Choroid plexus epithelial cell (primary cell): ENCODE measurements around the gene IER5.
A peak's percentile ranks its signal among the peaks of the same experiment; 100 is the strongest.
"Not testable (repeated sequence)": the region's sequence is repeated elsewhere in the genome, so short reads cannot be mapped to it uniquely, and the experiment has no call there.

Experiments used
- DNase-seq: peaks from one replicate; pipeline ENCODE4 v3.0.0-alpha.2; 2010; ENCODE audit warnings: low read depth
- H3K4me3 ChIP-seq: 2 replicates; pipeline ENCODE4 v1.5.1; 2011; ENCODE audit warnings: low read depth, mild to moderate bottlenecking, control low read depth, low read length, moderate library complexity
- CTCF ChIP-seq: conservative IDR thresholded peaks from 2 replicates; pipeline ENCODE4 v1.5.1; 2011; ENCODE audit warnings: low read depth, mild to moderate bottlenecking, control low read depth, inconsistent platforms, low read length, moderate library complexity

Gene IER5

GRCh38 chr1:181088079-181089016, at the start of gene IER5:
Gene IER5, plus strand, starts transcription at chr1:181088700. Its CDS starts 203 bp downstream, at chr1:181088903.
- H3K4me3 ChIP-seq = peak within 1 kb of the TSS; percentile 89
- no peak for TF ChIP-seq CTCF
- peak; percentile 97 for DNase-seq

- no peak for TF ChIP-seq CTCF
- no peak for DNase-seq
- H3K4me3 ChIP-seq = no peak overlapping the region
Observed at GRCh38 chr1:181040284-181040865, 48.1 kb upstream of the IER5 start.

- no peak overlapping the region for H3K4me3 ChIP-seq
- peak; percentile 48 for DNase-seq
- TF ChIP-seq CTCF = no peak
Observed at GRCh38 chr1:181043025-181043888, 45.2 kb upstream of the IER5 start.

- TF ChIP-seq CTCF = no peak
- no peak overlapping the region for H3K4me3 ChIP-seq
- DNase-seq = peak; percentile 60
Observed at GRCh38 chr1:181044449-181044966, 44.0 kb upstream of the IER5 start.

- not testable (repeated sequence) for DNase-seq, H3K4me3 ChIP-seq
Observed at GRCh38 chr1:181045946-181046345, 42.6 kb upstream of the IER5 start.

- no peak for TF ChIP-seq CTCF
- no peak overlapping the region for H3K4me3 ChIP-seq
Observed at GRCh38 chr1:181049378-181049777, 39.1 kb upstream of the IER5 start.

GRCh38 chr1:181050922-181051321, 37.6 kb upstream of the IER5 start:
- no peak for TF ChIP-seq CTCF
- DNase-seq = no peak
- no peak overlapping the region for H3K4me3 ChIP-seq

More at GRCh38 chr1:181049378-181049777, 39.1 kb upstream of the IER5 start:
- DNase-seq = no peak
